HEK293T (cell line): Measurements from ENCODE around the gene GRAMD1B.

Experiments used
- ARNT ChIP-seq: fragments of 450-650 bp; IDR thresholded peaks from 2 replicates; pipeline ENCODE4 v1.6.1; 2017; ENCODE audit warnings: mild to moderate bottlenecking
- BHLHE40 ChIP-seq: fragments of 450-650 bp; IDR thresholded peaks from 2 replicates; pipeline ENCODE4 v1.6.1; 2016; ENCODE audit warnings: mild to moderate bottlenecking, moderate library complexity, borderline replicate concordance
- FOXA1 ChIP-seq: fragments of 450-650 bp; IDR thresholded peaks from 2 replicates; pipeline ENCODE4 v1.6.1; 2016; ENCODE audit warnings: mild to moderate bottlenecking
- FOXK2 ChIP-seq: fragments of 450-650 bp; IDR thresholded peaks from 2 replicates; pipeline ENCODE4 v1.6.1; 2016; ENCODE audit warnings: mild to moderate bottlenecking
- HDGF ChIP-seq: fragments of 450-650 bp; IDR thresholded peaks from 2 replicates; pipeline ENCODE4 v1.6.1; 2017; ENCODE audit warnings: antibody characterized with exemption, borderline replicate concordance
- NFRKB ChIP-seq: fragments of 450-650 bp; IDR thresholded peaks from 2 replicates; pipeline ENCODE4 v1.6.1; 2016; ENCODE audit warnings: mild to moderate bottlenecking, moderate library complexity
- SP1 ChIP-seq: fragments of 450-650 bp; IDR thresholded peaks from 2 replicates; pipeline ENCODE4 v1.6.1; 2017
- SUZ12 ChIP-seq: fragments of 450-650 bp; IDR thresholded peaks from 2 replicates; pipeline ENCODE4 v1.6.1; 2016; ENCODE audit warnings: mild to moderate bottlenecking
- ZNF384 ChIP-seq: fragments of 450-650 bp; IDR thresholded peaks from 2 replicates; pipeline ENCODE4 v1.6.1; 2016

DNA sequence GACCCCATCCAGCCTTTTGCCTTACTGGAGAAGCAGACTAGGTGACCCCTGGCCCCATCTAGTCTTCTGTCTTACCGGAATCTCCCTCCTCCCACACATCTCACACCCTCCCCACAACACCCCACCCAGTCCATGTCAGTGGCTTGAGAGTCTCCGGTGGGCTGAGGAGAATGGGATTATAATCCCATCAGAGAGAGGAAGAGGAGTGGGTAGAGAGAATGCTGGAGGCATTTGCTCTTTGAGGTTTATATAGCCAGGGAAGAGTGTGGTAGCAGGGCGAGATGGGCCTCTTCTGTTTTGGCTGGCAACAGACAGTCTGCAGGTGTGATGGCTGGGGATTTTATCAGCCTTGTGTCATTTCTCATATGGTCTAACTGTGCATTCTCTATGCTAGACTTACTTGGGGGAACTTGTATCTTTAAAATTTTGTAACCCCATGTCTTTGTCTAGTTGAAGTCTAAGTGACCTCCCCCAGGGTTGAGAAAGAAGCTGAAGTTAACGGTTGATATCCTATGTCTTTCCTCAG is 50.3 kb downstream of the GRAMD1B start:
- TF ChIP-seq SUZ12 (no peak), BHLHE40 (no peak), FOXK2 (no peak), ZNF384 (no peak), ARNT (no peak), NFRKB (no peak), FOXA1 (no peak), HDGF (no peak), SP1 (no peak)
